HepG2 (cell line): ENCODE measurements around the gene DBNDD1.

Source experiments
- CREM ChIP-seq, 2 experiments: sonication (generic) in 1 of 2; formaldehyde crosslinking in 1 of 2; IDR thresholded peaks; 2 replicates each; pipeline versions ENCODE4 v1.4.0 to v1.6.1; 2016 to 2020; ENCODE audit warnings: antibody characterized with exemption in 1 of 2, mild to moderate bottlenecking in 1 of 2, missing genetic modification reagents in 1 of 2
- CTCF ChIP-seq: sonication (generic); formaldehyde crosslinking; IDR thresholded peaks from 2 replicates; pipeline ENCODE4 v1.5.0; 2020; ENCODE audit warnings: mild to moderate bottlenecking, missing genetic modification reagents, moderate library complexity
- MXI1 ChIP-seq: IDR thresholded peaks from 3 replicates; pipeline ENCODE4 v1.6.1; 2012; ENCODE audit warnings: low read depth, low read length, inconsistent platforms, borderline replicate concordance
- POLR2A ChIP-seq, 2 experiments: IDR thresholded peaks; 2 replicates each; pipeline ENCODE4 v1.6.1; 2011; ENCODE audit warnings: low read depth in 2 of 2, low read length in 2 of 2, mild to moderate bottlenecking in 1 of 2, moderate library complexity in 1 of 2; ENCODE audit not compliant: insufficient read depth in 1 of 2
- POLR2AphosphoS5 ChIP-seq: IDR thresholded peaks from 2 replicates; pipeline ENCODE4 v1.6.1; 2012; ENCODE audit warnings: low read depth, low read length
- PRPF4 ChIP-seq: fragments of 200-400 bp; formaldehyde crosslinking; IDR thresholded peaks from 2 replicates; pipeline ENCODE4 v1.6.1; 2016; ENCODE audit warnings: low read length, low read depth; ENCODE audit not compliant: poor library complexity, severe bottlenecking
- SRSF4 ChIP-seq: fragments of 200-400 bp; formaldehyde crosslinking; IDR thresholded peaks from one replicate; pipeline ENCODE4 v1.6.1; 2018; ENCODE audit warnings: mild to moderate bottlenecking, low read depth, low read length, moderate library complexity; ENCODE audit not compliant: poor library complexity, severe bottlenecking
- SRSF9 ChIP-seq: fragments of 200-400 bp; formaldehyde crosslinking; IDR thresholded peaks from 2 replicates; pipeline ENCODE4 v1.6.1; 2018; ENCODE audit warnings: borderline replicate concordance, mild to moderate bottlenecking, low read depth, low read length; ENCODE audit not compliant: insufficient read depth, poor library complexity, severe bottlenecking
- TBP ChIP-seq: sonication (generic); formaldehyde crosslinking; IDR thresholded peaks from 2 replicates; pipeline ENCODE4 v1.5.0; 2020; ENCODE audit warnings: missing genetic modification reagents
- TCF7 ChIP-seq: sonication (generic); IDR thresholded peaks from 2 replicates; pipeline ENCODE4 v1.6.1; 2016; ENCODE audit warnings: antibody characterized with exemption, low read depth
- ZFP1 ChIP-seq: IDR thresholded peaks from 2 replicates; pipeline ENCODE4 v1.6.1; 2016
- ZNF138 ChIP-seq: sonication (generic); formaldehyde crosslinking; IDR thresholded peaks from 2 replicates; pipeline ENCODE4 v1.5.0; 2020; ENCODE audit warnings: mild to moderate bottlenecking, low read depth, missing genetic modification reagents

GRCh38 chr16:89982318-89982717 is 36.9 kb downstream of the DBNDD1 start:
- TF ChIP-seq SRSF4 (no peak), ZNF138 (CRISPR knock-in tag) (no peak), ZFP1 (CRISPR knock-in tag) (no peak), TBP (CRISPR knock-in tag) (no peak), MXI1 (no peak), SRSF9 (no peak), CREM (IDR thresholded peaks at IDR 0.05) (no peak), CREM (CRISPR knock-in tag; IDR thresholded peaks at IDR 0.05) (no peak), CTCF (no peak), TCF7 (no peak), PRPF4 (no peak), POLR2A (IDR thresholded peaks at IDR 0.05; ENCODE audit: insufficient read depth in 1 of 2, low read depth in 2 of 2, low read length in 2 of 2) (no peak), POLR2AphosphoS5 (no peak)
